Activated CD8-positive, alpha-beta T cell treated with anti-CD3 and anti-CD28 coated beads for 36 hours (primary cell): ENCODE measurements around the gene CNOT6. TPM values are rescaled to one million over a fixed set of nuclear protein-coding genes. Genes with fewer than 3 reads are reported as not detected.

Experiments
- ATAC-seq: fragments of 200-7000 bp; cut with Tn5 transposase; one replicate; pipeline ENCODE4 v1.10.0; 2021; ENCODE audit warnings: mild to moderate bottlenecking, moderate library complexity
- CTCF ChIA-PET: fragments of 350-600 bp; sonication (Branson Sonifier 250); formaldehyde crosslinking; loops from one replicate; lab custom pipeline; 2021; ENCODE audit warnings: antibody characterized with exemption; lab: Charles Lee
- POLR2A ChIA-PET: fragments of 350-600 bp; sonication (Branson Sonifier 250); formaldehyde crosslinking; loops from one replicate; lab custom pipeline; 2021; ENCODE audit warnings: antibody characterized with exemption; lab: Charles Lee
- DNase-seq: peaks from one replicate; pipeline ENCODE4 v3.0.0-alpha.2; 2020
- H3K27ac Mint-ChIP-seq: one replicate; pipeline ENCODE4 v1.8.0; 2021; ENCODE audit warnings: mild to moderate bottlenecking, mixed read lengths
- H3K27me3 Mint-ChIP-seq: one replicate; pipeline ENCODE4 v1.8.0; 2021; ENCODE audit warnings: mixed read lengths
- H3K36me3 Mint-ChIP-seq: one replicate; pipeline ENCODE4 v1.8.0; 2021; ENCODE audit warnings: low read depth, mixed read lengths
- H3K4me1 Mint-ChIP-seq: one replicate; pipeline ENCODE4 v1.8.0; 2021; ENCODE audit warnings: low read depth, mixed read lengths
- H3K4me3 Mint-ChIP-seq: one replicate; pipeline ENCODE4 v1.8.0; 2021; ENCODE audit warnings: mild to moderate bottlenecking, moderate library complexity, mixed read lengths
- H3K9me3 Mint-ChIP-seq: one replicate; pipeline ENCODE4 v1.8.0; 2021; ENCODE audit warnings: mixed read lengths
- CTCF ChIP-seq: fragments of 200-600 bp; IDR thresholded peaks from one replicate; pipeline ENCODE4 v1.8.0; 2022; ENCODE audit warnings: antibody characterized with exemption, mild to moderate bottlenecking
- intact Hi-C: fragments of 100-400 bp; cut with micrococcal nuclease; formaldehyde crosslinking; loops from one replicate; pipeline ENCODE4 v1.10.0; 2022
- total RNA-seq, 2 experiments: library from RNA; stranded (reverse); gene quantifications; one replicate each; pipeline ENCODE4 v1.2.3, GENCODE V29; 2021

Gene CNOT6
- total RNA-seq, 2 experiments from 2014 or later, result 28.4 to 30.4 TPM

GRCh38 chr5:180545248-180545647 is 51.1 kb downstream of the CNOT6 start:
- H3K9me3 Mint-ChIP-seq, result no peaks in the 10 kb centered on the region
- ChIA-PET POLR2A (no interaction called here), CTCF (interaction anchor here (1.0 kb wide), 1 partner anchor 8 kb away, joined by 5 read pairs; no protein-coding TSS in a partner anchor)
- ATAC-seq, result no peak
- peaks cover 34% of the 10 kb centered on the region for H3K36me3 Mint-ChIP-seq
- H3K4me1 Mint-ChIP-seq, result peaks cover 25% of the 10 kb centered on the region
- intact Hi-C loops, result no loop called here
- DNase-seq, result no peak
- no peaks in the 10 kb centered on the region for H3K27me3 Mint-ChIP-seq
- H3K27ac Mint-ChIP-seq, result no peak overlapping the region
- TF ChIP-seq CTCF, result no peak
- no peak overlapping the region for H3K4me3 Mint-ChIP-seq

- peaks cover 34% of the 10 kb centered on the region for H3K36me3 Mint-ChIP-seq
- CTCF ChIA-PET, result no interaction called here
- ATAC-seq, result no peak
- no peak overlapping the region for H3K27ac Mint-ChIP-seq
- H3K9me3 Mint-ChIP-seq, result no peaks in the 10 kb centered on the region
- POLR2A ChIA-PET, result no interaction called here
- H3K4me1 Mint-ChIP-seq, result peaks cover 18% of the 10 kb centered on the region
- no peak for TF ChIP-seq CTCF
- no peak for DNase-seq
- intact Hi-C loops, result no loop called here
- H3K27me3 Mint-ChIP-seq, result no peaks in the 10 kb centered on the region
- H3K4me3 Mint-ChIP-seq, result no peak overlapping the region
These were observed 54.4 kb downstream of the CNOT6 start for GRCh38 chr5:180548563-180548962.

- H3K36me3 Mint-ChIP-seq, result peaks cover 46% of the 10 kb centered on the region
- CTCF ChIA-PET, result interaction anchor here (0.6 to 1.4 kb wide), 5 partner anchors 8 to 96 kb away, joined by 3 to 5 read pairs (median 3); partner anchors contain the start of gene FLT4
These were observed 59.4 kb downstream of the CNOT6 start for GRCh38 chr5:180553530-180553929.

GRCh38 chr5:180555168-180555921 is 61.2 kb downstream of the CNOT6 start:
- TF ChIP-seq CTCF, result no peak
- H3K27me3 Mint-ChIP-seq, result no peaks in the 10 kb centered on the region
- H3K9me3 Mint-ChIP-seq, result no peaks in the 10 kb centered on the region
- no peak overlapping the region for H3K4me3 Mint-ChIP-seq
- H3K27ac Mint-ChIP-seq, result no peak overlapping the region
- intact Hi-C loops, result no loop called here
- peaks cover 48% of the 10 kb centered on the region for H3K36me3 Mint-ChIP-seq
- peaks cover 14% of the 10 kb centered on the region for H3K4me1 Mint-ChIP-seq
- ChIA-PET POLR2A (no interaction called here), CTCF (no interaction called here)
- no peak for ATAC-seq
- no peak for DNase-seq

More at GRCh38 chr5:180553530-180553929, 59.4 kb downstream of the CNOT6 start:
- no peak for TF ChIP-seq CTCF
- H3K9me3 Mint-ChIP-seq, result no peaks in the 10 kb centered on the region
- no peaks in the 10 kb centered on the region for H3K27me3 Mint-ChIP-seq
- H3K4me3 Mint-ChIP-seq, result no peak overlapping the region
- H3K4me1 Mint-ChIP-seq, result peaks cover 16% of the 10 kb centered on the region
- DNase-seq, result no peak
- no peak for ATAC-seq
- POLR2A ChIA-PET, result interaction anchor here (1.9 kb wide), 1 partner anchor 8 kb away, joined by 5 read pairs; no protein-coding TSS in a partner anchor
- intact Hi-C loops, result no loop called here
- no peak overlapping the region for H3K27ac Mint-ChIP-seq

GRCh38 chr5:180557217-180557809 is 63.1 kb downstream of the CNOT6 start:
- ATAC-seq, result peak; percentile 49
- Mint-ChIP-seq H3K4me3 (no peak overlapping the region), H3K36me3 (peaks cover 62% of the 10 kb centered on the region), H3K9me3 (no peaks in the 10 kb centered on the region), H3K4me1 (peaks cover 26% of the 10 kb centered on the region), H3K27me3 (no peaks in the 10 kb centered on the region), H3K27ac (no peak overlapping the region)
- intact Hi-C loops, result no loop called here
- ChIA-PET CTCF (no interaction called here), POLR2A (no interaction called here)
- TF ChIP-seq CTCF, result no peak
- no peak for DNase-seq
